Type B pancreatic cell (in vitro differentiated cells): Measurements from ENCODE around the gene NRP2. TPM values are rescaled to one million over a fixed set of nuclear protein-coding genes. Genes with fewer than 3 reads are reported as not detected.

Experiments
- DNase-seq: peaks from one replicate; pipeline ENCODE4 v3.0.0; 2021; ENCODE audit warnings: mixed read lengths; ENCODE audit not compliant: unreplicated experiment; ENCODE audit errors: extremely low spot score
- H3K27ac Mint-ChIP-seq: 2 replicates; pipeline ENCODE4 v1.8.0; 2021; ENCODE audit warnings: mild to moderate bottlenecking, mixed read lengths
- H3K27me3 Mint-ChIP-seq: 2 replicates; pipeline ENCODE4 v1.8.0; 2021; ENCODE audit warnings: mixed read lengths
- H3K36me3 Mint-ChIP-seq: 2 replicates; pipeline ENCODE4 v1.8.0; 2021; ENCODE audit warnings: mixed read lengths
- H3K4me1 Mint-ChIP-seq: one replicate; pipeline ENCODE4 v1.8.0; 2021; ENCODE audit warnings: mixed read lengths; ENCODE audit not compliant: unreplicated experiment
- H3K4me3 Mint-ChIP-seq: 2 replicates; pipeline ENCODE4 v1.8.0; 2021; ENCODE audit warnings: mild to moderate bottlenecking, mixed read lengths
- H3K9me3 Mint-ChIP-seq: 2 replicates; pipeline ENCODE4 v1.8.0; 2021; ENCODE audit warnings: mixed read lengths
- total RNA-seq: library from RNA; stranded (reverse); gene quantifications from 2 replicates; pipeline ENCODE4 v1.2.1, GENCODE V29; 2021; ENCODE audit warnings: low replicate concordance
- TF ChIP-seq, protein P1 (sequence below): fragments of 200-600 bp; sonication (generic); conservative IDR thresholded peaks from 2 replicates; pipeline ENCODE4 v1.5.0; 2021; ENCODE audit warnings: antibody characterized with exemption, mild to moderate bottlenecking

NRP2 gene
- total RNA-seq, 1 donor from 2014 or later, result 109 TPM

DNA sequence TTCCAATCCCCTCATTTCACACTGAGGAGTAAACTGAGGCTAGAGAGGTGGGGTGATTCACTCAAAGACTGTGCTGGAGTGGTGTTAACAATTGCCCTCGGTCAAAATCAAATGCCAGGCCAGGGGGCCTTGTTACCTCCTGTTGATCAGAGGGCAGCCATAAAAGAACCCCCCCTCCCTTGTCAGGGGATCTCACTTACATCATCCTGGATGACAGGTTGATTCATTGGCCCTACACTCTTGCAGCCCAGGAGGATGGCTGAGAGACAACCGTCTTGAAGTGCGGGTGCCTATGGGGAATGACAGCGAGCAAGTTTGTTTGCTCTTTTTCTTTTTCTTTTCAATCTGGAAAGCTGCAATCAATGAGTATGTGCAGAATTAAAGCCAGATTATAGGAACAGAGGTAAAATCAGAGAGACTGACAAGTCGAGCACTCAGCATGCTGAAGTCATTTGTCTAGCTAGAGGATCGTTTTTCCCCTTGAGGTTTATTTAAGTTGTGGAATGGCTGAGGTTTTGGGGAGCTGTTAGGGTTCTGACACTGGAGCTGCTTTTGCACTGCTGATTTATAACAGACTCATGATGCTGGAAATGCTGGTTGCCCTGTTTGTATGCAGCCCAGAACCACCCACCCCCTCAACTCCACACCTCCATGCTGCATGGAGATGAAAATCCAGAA is 26.4 kb upstream of the NRP2 start:
- TF ChIP-seq, protein P1, sequence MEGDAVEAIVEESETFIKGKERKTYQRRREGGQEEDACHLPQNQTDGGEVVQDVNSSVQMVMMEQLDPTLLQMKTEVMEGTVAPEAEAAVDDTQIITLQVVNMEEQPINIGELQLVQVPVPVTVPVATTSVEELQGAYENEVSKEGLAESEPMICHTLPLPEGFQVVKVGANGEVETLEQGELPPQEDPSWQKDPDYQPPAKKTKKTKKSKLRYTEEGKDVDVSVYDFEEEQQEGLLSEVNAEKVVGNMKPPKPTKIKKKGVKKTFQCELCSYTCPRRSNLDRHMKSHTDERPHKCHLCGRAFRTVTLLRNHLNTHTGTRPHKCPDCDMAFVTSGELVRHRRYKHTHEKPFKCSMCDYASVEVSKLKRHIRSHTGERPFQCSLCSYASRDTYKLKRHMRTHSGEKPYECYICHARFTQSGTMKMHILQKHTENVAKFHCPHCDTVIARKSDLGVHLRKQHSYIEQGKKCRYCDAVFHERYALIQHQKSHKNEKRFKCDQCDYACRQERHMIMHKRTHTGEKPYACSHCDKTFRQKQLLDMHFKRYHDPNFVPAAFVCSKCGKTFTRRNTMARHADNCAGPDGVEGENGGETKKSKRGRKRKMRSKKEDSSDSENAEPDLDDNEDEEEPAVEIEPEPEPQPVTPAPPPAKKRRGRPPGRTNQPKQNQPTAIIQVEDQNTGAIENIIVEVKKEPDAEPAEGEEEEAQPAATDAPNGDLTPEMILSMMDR, result no peak
- DNase-seq, result no peak
- Mint-ChIP-seq H3K4me1 (peaks cover 14% of the 10 kb centered on the region), H3K27me3 (no peaks in the 10 kb centered on the region), H3K36me3 (no peaks in the 10 kb centered on the region), H3K9me3 (no peaks in the 10 kb centered on the region), H3K4me3 (no peak overlapping the region), H3K27ac (no peak overlapping the region)

- Mint-ChIP-seq H3K27me3 (no peaks in the 10 kb centered on the region), H3K27ac (no peak overlapping the region), H3K4me1 (peaks cover 18% of the 10 kb centered on the region), H3K9me3 (no peaks in the 10 kb centered on the region), H3K36me3 (no peaks in the 10 kb centered on the region), H3K4me3 (no peak overlapping the region)
- no peak for DNase-seq
- TF ChIP-seq, protein P1, result no peak
Measured at GRCh38 chr2:205656461-205656860, 25.8 kb upstream of the NRP2 start.

DNA sequence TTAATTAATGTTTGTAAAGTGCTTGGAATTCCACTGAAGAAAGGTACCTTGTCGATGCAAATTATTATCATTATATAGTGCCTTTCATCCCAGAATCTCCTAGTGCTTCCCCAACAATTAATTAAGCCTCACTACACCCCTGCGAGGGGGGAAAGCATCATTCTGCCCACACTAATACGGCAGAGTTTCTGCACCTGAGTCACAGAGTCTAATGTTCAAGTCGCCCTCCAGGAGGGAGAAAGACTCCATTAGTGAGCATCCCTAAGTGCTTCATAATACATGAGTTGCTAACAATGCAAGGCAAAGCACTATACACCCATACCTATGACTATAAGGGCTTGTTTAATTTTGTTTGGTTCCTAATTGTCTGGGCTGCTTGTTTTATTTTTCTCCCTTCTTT is 25.4 kb upstream of the NRP2 start:
- Mint-ChIP-seq H3K36me3 (no peaks in the 10 kb centered on the region), H3K27me3 (no peaks in the 10 kb centered on the region), H3K4me3 (no peak overlapping the region), H3K9me3 (no peaks in the 10 kb centered on the region), H3K27ac (no peak overlapping the region), H3K4me1 (peaks cover 18% of the 10 kb centered on the region)
- TF ChIP-seq, protein P1, result no peak
- DNase-seq, result no peak

- Mint-ChIP-seq H3K27ac (no peak overlapping the region), H3K4me1 (peaks cover 18% of the 10 kb centered on the region), H3K27me3 (no peaks in the 10 kb centered on the region), H3K9me3 (no peaks in the 10 kb centered on the region), H3K4me3 (no peak overlapping the region), H3K36me3 (no peaks in the 10 kb centered on the region)
- TF ChIP-seq, protein P1, result no peak
- DNase-seq, result no peak
Measured at GRCh38 chr2:205657579-205657978, 24.7 kb upstream of the NRP2 start.

- TF ChIP-seq, protein P1, result no peak
- Mint-ChIP-seq H3K27ac (no peak overlapping the region), H3K4me3 (no peak overlapping the region), H3K9me3 (no peaks in the 10 kb centered on the region), H3K4me1 (peaks cover 18% of the 10 kb centered on the region), H3K27me3 (no peaks in the 10 kb centered on the region), H3K36me3 (no peaks in the 10 kb centered on the region)
- no peak for DNase-seq
Measured at GRCh38 chr2:205658068-205658467, 24.2 kb upstream of the NRP2 start.
